ENCODE measurements around the gene SIK2. TPM values are rescaled to one million over a fixed set of nuclear protein-coding genes. Genes with fewer than 3 reads are reported as not detected.

SIK2 gene
- total RNA-seq = 10 to 100 TPM; 19.8 to 26.6 TPM
- 10 to 100 TPM; 18.1 to 19.6 TPM for polyA plus RNA-seq (ENCODE audit: insufficient read length in 2 of 2)
- long read RNA-seq, donor 1, full-length matches to known transcripts = 3 of 3 reads
- long read RNA-seq, donor 1, partial matches to known transcripts = 0 of 3 reads
- long read RNA-seq, donor 1, other reads (novel, unspliced or antisense) = 0 of 3 reads
- long read RNA-seq, donor 2 = 0 reads
- long read RNA-seq, donor 3, full-length matches to known transcripts = 1 of 1 reads
- long read RNA-seq, donor 3, partial matches to known transcripts = 0 of 1 reads
- long read RNA-seq, donor 3, other reads (novel, unspliced or antisense) = 0 of 1 reads
- long read RNA-seq, donor 4 = 0 reads

GRCh38 chr11:111601979-111602864 is at the start of gene SIK2:
Gene SIK2, plus strand, starts transcription at chr11:111602449. Its CDS starts 115 bp downstream, at chr11:111602564.
- Histone ChIP-seq H3K4me3 (ENCODE audit: low read depth, low read length) (peak within 1 kb of the TSS; percentile 95), H3K27me3 (ENCODE audit: control insufficient read depth, insufficient read depth, low read length) (no peaks in the 10 kb centered on the region), H3K4me1 (ENCODE audit: control insufficient read depth, insufficient read depth, low read length) (peaks cover 11% of the 10 kb centered on the region), H3K36me3 (ENCODE audit: control insufficient read depth, insufficient read depth, low read length) (no peaks in the 10 kb centered on the region), H3K9me3 (ENCODE audit: control insufficient read depth, insufficient read depth, low read length) (no peaks in the 10 kb centered on the region), H3K27ac (ENCODE audit: low read depth, low read length) (peak within 1 kb of the TSS; percentile 98)
- DNase-seq (ENCODE audit: low read depth in 4 of 6, low spot score in 6 of 6) = peak; percentile 82 to 98 (median 88)
- WGBS (ENCODE audit: insufficient coverage) = under 1% methylated on average over 97 of the region's 100 CpGs

- DNase-seq (ENCODE audit: low read depth in 4 of 6, low spot score in 6 of 6) = no peak
- H3K27ac ChIP-seq (ENCODE audit: low read depth, low read length) = no peak overlapping the region
These were observed 47.7 kb upstream of the SIK2 start for GRCh38 chr11:111554532-111554931.

GRCh38 chr11:111555255-111555654 is 47.0 kb upstream of the SIK2 start:
- no peaks in the 10 kb centered on the region for H3K9me3 ChIP-seq (ENCODE audit: control insufficient read depth, insufficient read depth, low read length)
- H3K27me3 ChIP-seq (ENCODE audit: control insufficient read depth, insufficient read depth, low read length) = no peaks in the 10 kb centered on the region
- no peak overlapping the region for H3K27ac ChIP-seq (ENCODE audit: low read depth, low read length)
- DNase-seq (ENCODE audit: low read depth in 4 of 6, low spot score in 6 of 6) = no peak
- H3K4me3 ChIP-seq (ENCODE audit: low read depth, low read length) = no peak overlapping the region
- H3K36me3 ChIP-seq (ENCODE audit: control insufficient read depth, insufficient read depth, low read length) = no peaks in the 10 kb centered on the region
- no peaks in the 10 kb centered on the region for H3K4me1 ChIP-seq (ENCODE audit: control insufficient read depth, insufficient read depth, low read length)

More at GRCh38 chr11:111554532-111554931, 47.7 kb upstream of the SIK2 start:
- Histone ChIP-seq H3K36me3 (ENCODE audit: control insufficient read depth, insufficient read depth, low read length) (no peaks in the 10 kb centered on the region), H3K9me3 (ENCODE audit: control insufficient read depth, insufficient read depth, low read length) (no peaks in the 10 kb centered on the region), H3K27me3 (ENCODE audit: control insufficient read depth, insufficient read depth, low read length) (no peaks in the 10 kb centered on the region), H3K4me1 (ENCODE audit: control insufficient read depth, insufficient read depth, low read length) (no peaks in the 10 kb centered on the region), H3K4me3 (ENCODE audit: low read depth, low read length) (no peak overlapping the region)

GRCh38 chr11:111557425-111558111 is 44.7 kb upstream of the SIK2 start:
- no peak overlapping the region for H3K4me3 ChIP-seq (ENCODE audit: low read depth, low read length)
- H3K27ac ChIP-seq (ENCODE audit: low read depth, low read length) = no peak overlapping the region
- no peak for DNase-seq (ENCODE audit: low read depth in 4 of 6, low spot score in 6 of 6)
- H3K9me3 ChIP-seq (ENCODE audit: control insufficient read depth, insufficient read depth, low read length) = no peaks in the 10 kb centered on the region
- 94% methylated on average over 2 of the region's 5 CpGs for WGBS (ENCODE audit: insufficient coverage)
- H3K36me3 ChIP-seq (ENCODE audit: control insufficient read depth, insufficient read depth, low read length) = no peaks in the 10 kb centered on the region
- H3K27me3 ChIP-seq (ENCODE audit: control insufficient read depth, insufficient read depth, low read length) = no peaks in the 10 kb centered on the region
- H3K4me1 ChIP-seq (ENCODE audit: control insufficient read depth, insufficient read depth, low read length) = no peaks in the 10 kb centered on the region

GRCh38 chr11:111559800-111560464 is 42.3 kb upstream of the SIK2 start:
- DNase-seq (ENCODE audit: low read depth in 4 of 6, low spot score in 6 of 6) = no peak
- Histone ChIP-seq H3K4me1 (ENCODE audit: control insufficient read depth, insufficient read depth, low read length) (no peaks in the 10 kb centered on the region), H3K27me3 (ENCODE audit: control insufficient read depth, insufficient read depth, low read length) (no peaks in the 10 kb centered on the region), H3K36me3 (ENCODE audit: control insufficient read depth, insufficient read depth, low read length) (no peaks in the 10 kb centered on the region), H3K9me3 (ENCODE audit: control insufficient read depth, insufficient read depth, low read length) (no peaks in the 10 kb centered on the region), H3K4me3 (ENCODE audit: low read depth, low read length) (no peak overlapping the region), H3K27ac (ENCODE audit: low read depth, low read length) (no peak overlapping the region)
- WGBS (ENCODE audit: insufficient coverage) = 65% methylated on average over 11 of the region's 11 CpGs

- no peak overlapping the region for H3K4me3 ChIP-seq (ENCODE audit: low read depth, low read length)
- whole genome bisulfite sequencing (ENCODE audit: insufficient coverage) = 89% methylated on average over 2 of the region's 3 CpGs
- no peaks in the 10 kb centered on the region for H3K4me1 ChIP-seq (ENCODE audit: control insufficient read depth, insufficient read depth, low read length)
- no peak overlapping the region for H3K27ac ChIP-seq (ENCODE audit: low read depth, low read length)
- H3K27me3 ChIP-seq (ENCODE audit: control insufficient read depth, insufficient read depth, low read length) = no peaks in the 10 kb centered on the region
- no peaks in the 10 kb centered on the region for H3K36me3 ChIP-seq (ENCODE audit: control insufficient read depth, insufficient read depth, low read length)
- no peaks in the 10 kb centered on the region for H3K9me3 ChIP-seq (ENCODE audit: control insufficient read depth, insufficient read depth, low read length)
- DNase-seq (ENCODE audit: low read depth in 4 of 6, low spot score in 6 of 6) = no peak
These were observed 41.4 kb upstream of the SIK2 start for GRCh38 chr11:111560800-111561199.

GRCh38 chr11:111561306-111561705 is 40.9 kb upstream of the SIK2 start:
- no peak overlapping the region for H3K27ac ChIP-seq (ENCODE audit: low read depth, low read length)

GRCh38 chr11:111561791-111562325 is 40.4 kb upstream of the SIK2 start:
- no peaks in the 10 kb centered on the region for H3K9me3 ChIP-seq (ENCODE audit: control insufficient read depth, insufficient read depth, low read length)
- no peak for DNase-seq (ENCODE audit: low read depth in 4 of 6, low spot score in 6 of 6)

More at GRCh38 chr11:111561306-111561705, 40.9 kb upstream of the SIK2 start:
- no peaks in the 10 kb centered on the region for H3K27me3 ChIP-seq (ENCODE audit: control insufficient read depth, insufficient read depth, low read length)
- H3K36me3 ChIP-seq (ENCODE audit: control insufficient read depth, insufficient read depth, low read length) = no peaks in the 10 kb centered on the region
- no peaks in the 10 kb centered on the region for H3K4me1 ChIP-seq (ENCODE audit: control insufficient read depth, insufficient read depth, low read length)
- WGBS (ENCODE audit: insufficient coverage) = 80% methylated on average over 1 of the region's 3 CpGs
- H3K9me3 ChIP-seq (ENCODE audit: control insufficient read depth, insufficient read depth, low read length) = no peaks in the 10 kb centered on the region
- no peak for DNase-seq (ENCODE audit: low read depth in 4 of 6, low spot score in 6 of 6)
- no peak overlapping the region for H3K4me3 ChIP-seq (ENCODE audit: low read depth, low read length)

More at GRCh38 chr11:111561791-111562325, 40.4 kb upstream of the SIK2 start:
- H3K4me1 ChIP-seq (ENCODE audit: control insufficient read depth, insufficient read depth, low read length) = no peaks in the 10 kb centered on the region
- no peaks in the 10 kb centered on the region for H3K27me3 ChIP-seq (ENCODE audit: control insufficient read depth, insufficient read depth, low read length)
- no peaks in the 10 kb centered on the region for H3K36me3 ChIP-seq (ENCODE audit: control insufficient read depth, insufficient read depth, low read length)
- no peak overlapping the region for H3K4me3 ChIP-seq (ENCODE audit: low read depth, low read length)
- H3K27ac ChIP-seq (ENCODE audit: low read depth, low read length) = no peak overlapping the region
- 60% methylated on average over 3 of the region's 3 CpGs for WGBS (ENCODE audit: insufficient coverage)

All from spinal cord (tissue), 10 donors.